Fibroblast of skin of right biceps (primary cell): ENCODE measurements around the gene TBC1D22A.

Experiments used
- DNase-seq: peaks from one replicate; pipeline ENCODE4 v3.0.0-alpha.2; 2013

The TBC1D22A gene

GRCh38 chr22:46753761-46754109 is 8.7 kb upstream of the TBC1D22A start:
- DNase-seq: no peak

GRCh38 chr22:46754110-46754799 is 8.2 kb upstream of the TBC1D22A start:
- DNase-seq: peak; percentile 98

GRCh38 chr22:46754826-46755225 is 7.6 kb upstream of the TBC1D22A start:
- no peak for DNase-seq

- DNase-seq: no peak
Measured at GRCh38 chr22:46755525-46755924, 6.9 kb upstream of the TBC1D22A start.

- DNase-seq: no peak
Measured at GRCh38 chr22:46756097-46756496, 6.4 kb upstream of the TBC1D22A start.

GRCh38 chr22:46757104-46757503 is 5.3 kb upstream of the TBC1D22A start:
- DNase-seq: no peak

GRCh38 chr22:46758121-46758520 is 4.3 kb upstream of the TBC1D22A start:
- DNase-seq: no peak

- DNase-seq: peak; percentile 57
Measured at GRCh38 chr22:46758867-46759290, 3.6 kb upstream of the TBC1D22A start.

GRCh38 chr22:46761017-46761416 is 1.4 kb upstream of the TBC1D22A start:
- no peak for DNase-seq

GRCh38 chr22:46761539-46762237 is 762 bp upstream of the TBC1D22A start:
- no peak for DNase-seq

GRCh38 chr22:46763051-46763705 is 728 bp downstream of the TBC1D22A start:
- DNase-seq: peak; percentile 16

- no peak for DNase-seq
Measured at GRCh38 chr22:46764140-46764680, 1.8 kb downstream of the TBC1D22A start.

- DNase-seq: no peak
Measured at GRCh38 chr22:46764779-46765485, 2.5 kb downstream of the TBC1D22A start.

GRCh38 chr22:46766611-46767010 is 4.2 kb downstream of the TBC1D22A start:
- DNase-seq: no peak

- DNase-seq: no peak
Measured at GRCh38 chr22:46767249-46767985, 5.0 kb downstream of the TBC1D22A start.

GRCh38 chr22:46769191-46769675 is 6.8 kb downstream of the TBC1D22A start:
- DNase-seq: no peak

- DNase-seq: no peak
Measured at GRCh38 chr22:46769706-46770105, 7.3 kb downstream of the TBC1D22A start.

GRCh38 chr22:46770151-46770641 is 7.7 kb downstream of the TBC1D22A start:
- DNase-seq: no peak

- DNase-seq: no peak
Measured at GRCh38 chr22:46770726-46771125, 8.3 kb downstream of the TBC1D22A start.

GRCh38 chr22:46773076-46773475 is 10.6 kb downstream of the TBC1D22A start:
- no peak for DNase-seq

- DNase-seq: no peak
Measured at GRCh38 chr22:46774253-46774979, 12.0 kb downstream of the TBC1D22A start.
